T-helper 22 cell (primary cell): ENCODE data around the gene MEIOB.
A peak's percentile ranks its signal among the peaks of the same experiment; 100 is the strongest.

ENCODE experiments used
- DNase-seq: peaks from one replicate; pipeline ENCODE4 v3.0.0-alpha.2; 2020; ENCODE audit warnings: low read depth

Gene MEIOB

DNA sequence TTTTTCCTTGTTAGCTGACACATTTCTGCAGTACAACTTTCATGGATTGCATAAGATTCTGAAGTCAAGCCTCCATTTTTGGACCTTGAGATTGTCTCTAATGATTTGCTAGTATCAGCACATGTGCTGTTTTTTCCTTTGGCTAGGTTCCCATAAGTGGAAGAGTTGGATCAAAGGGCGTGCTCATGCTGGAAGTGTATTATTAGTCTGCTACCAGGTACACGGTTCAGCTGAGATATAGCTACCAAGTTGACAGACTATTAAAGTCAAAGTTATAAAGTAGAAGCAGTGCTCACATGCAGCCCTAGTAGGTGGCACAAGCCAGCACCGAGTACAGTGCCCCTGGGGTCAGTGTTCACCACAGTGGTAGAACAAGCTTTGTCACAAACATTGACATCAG lies 41.8 kb downstream of the MEIOB start:
- DNase-seq, result no peak

DNA sequence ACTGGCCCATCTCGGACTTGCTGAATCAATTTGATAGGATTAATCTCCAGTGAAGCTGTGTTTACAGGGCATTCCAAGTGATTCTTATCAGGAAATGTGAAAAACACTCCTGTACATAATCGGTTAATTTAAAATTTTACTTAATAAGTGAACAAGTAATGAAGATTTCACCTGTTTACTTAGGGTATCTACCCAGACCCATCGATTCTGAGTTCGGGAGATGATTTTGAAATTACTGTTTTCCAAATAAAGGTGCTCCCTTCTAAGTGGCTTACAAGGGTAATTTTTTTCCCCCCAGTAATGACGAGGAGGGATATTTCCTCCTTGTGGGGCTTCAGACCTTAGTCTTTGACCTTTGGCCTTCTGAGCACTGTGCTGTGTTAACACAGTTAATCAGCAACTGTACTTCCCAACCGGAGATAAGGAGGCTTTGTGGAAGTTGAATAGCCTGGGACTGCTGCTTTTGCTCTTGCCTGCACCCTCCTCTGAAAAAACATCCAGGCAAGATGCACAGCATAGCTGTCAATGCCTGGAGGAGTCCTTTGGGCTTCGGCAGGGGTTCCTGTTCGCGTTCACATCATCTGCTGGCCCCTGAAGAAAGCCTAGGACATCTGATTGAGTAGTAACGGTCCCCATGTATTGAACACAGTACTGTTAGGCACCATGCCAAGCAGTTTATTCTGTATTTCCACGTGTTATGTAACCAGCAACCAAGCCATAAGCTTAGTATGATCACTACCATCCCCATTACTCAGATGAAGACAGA lies 43.1 kb downstream of the MEIOB start:
- DNase-seq, result no peak

- DNase-seq, result peak; percentile 79
These were observed 45.0 kb downstream of the MEIOB start, which contains the start of the genes FAHD1 and HAGH for GRCh38 chr16:1826691-1827573. TSS of gene FAHD1 (plus strand) at chr16:1827206. CDS start at chr16:1827239, 33 bp downstream. TSS of gene HAGH (minus strand) at chr16:1826825. CDS start at chr16:1826787, 38 bp downstream.

GRCh38 chr16:1825864-1826690 lies 45.9 kb downstream of the MEIOB start:
- DNase-seq, result peak; percentile 64

DNA sequence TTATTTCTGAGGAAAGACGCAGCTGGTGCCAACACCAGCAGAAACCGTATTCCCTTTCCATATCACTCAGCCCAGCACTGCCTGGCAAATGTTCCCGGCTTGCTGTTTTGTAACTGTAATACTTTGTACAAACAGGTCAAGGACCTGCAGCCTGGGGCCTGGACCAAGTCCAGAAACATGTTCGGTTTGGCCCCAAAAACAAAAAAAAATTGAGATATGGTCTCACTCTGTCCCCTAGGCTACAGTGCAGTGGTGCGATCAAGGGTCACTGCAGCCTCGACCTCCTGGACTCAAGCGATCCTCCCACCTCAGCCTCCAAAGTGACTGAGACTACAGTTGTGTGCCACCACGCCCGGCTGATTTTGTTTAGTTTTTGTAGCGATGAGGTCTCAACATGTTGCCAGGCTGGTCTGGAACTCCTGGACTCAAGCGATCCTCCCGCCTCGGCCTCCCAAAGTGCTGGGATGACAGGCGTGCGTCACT lies 46.5 kb downstream of the MEIOB start:
- DNase-seq, result no peak

GRCh38 chr16:1823821-1824220 lies 48.1 kb downstream of the MEIOB start:
- no peak for DNase-seq

DNA sequence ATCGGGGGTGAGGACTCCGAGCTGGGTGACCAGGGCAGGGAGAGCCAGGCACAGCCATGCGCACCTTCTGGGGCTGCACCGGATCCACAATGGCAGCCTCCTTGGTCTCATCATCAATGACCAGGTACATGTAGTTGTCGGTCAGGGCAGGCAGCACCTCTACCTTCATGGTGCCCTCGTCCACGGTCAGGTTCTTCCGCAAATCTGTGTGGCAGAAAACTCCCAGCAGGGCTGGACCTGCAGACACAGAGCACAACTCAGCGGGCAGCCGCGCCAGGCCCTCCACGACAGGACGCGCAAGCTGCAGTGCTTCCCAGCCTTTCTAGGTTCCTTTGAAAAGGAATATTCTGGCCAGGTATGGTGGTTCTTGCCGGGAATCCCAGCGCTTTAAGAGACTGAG lies 49.2 kb downstream of the MEIOB start:
- no peak for DNase-seq

DNA sequence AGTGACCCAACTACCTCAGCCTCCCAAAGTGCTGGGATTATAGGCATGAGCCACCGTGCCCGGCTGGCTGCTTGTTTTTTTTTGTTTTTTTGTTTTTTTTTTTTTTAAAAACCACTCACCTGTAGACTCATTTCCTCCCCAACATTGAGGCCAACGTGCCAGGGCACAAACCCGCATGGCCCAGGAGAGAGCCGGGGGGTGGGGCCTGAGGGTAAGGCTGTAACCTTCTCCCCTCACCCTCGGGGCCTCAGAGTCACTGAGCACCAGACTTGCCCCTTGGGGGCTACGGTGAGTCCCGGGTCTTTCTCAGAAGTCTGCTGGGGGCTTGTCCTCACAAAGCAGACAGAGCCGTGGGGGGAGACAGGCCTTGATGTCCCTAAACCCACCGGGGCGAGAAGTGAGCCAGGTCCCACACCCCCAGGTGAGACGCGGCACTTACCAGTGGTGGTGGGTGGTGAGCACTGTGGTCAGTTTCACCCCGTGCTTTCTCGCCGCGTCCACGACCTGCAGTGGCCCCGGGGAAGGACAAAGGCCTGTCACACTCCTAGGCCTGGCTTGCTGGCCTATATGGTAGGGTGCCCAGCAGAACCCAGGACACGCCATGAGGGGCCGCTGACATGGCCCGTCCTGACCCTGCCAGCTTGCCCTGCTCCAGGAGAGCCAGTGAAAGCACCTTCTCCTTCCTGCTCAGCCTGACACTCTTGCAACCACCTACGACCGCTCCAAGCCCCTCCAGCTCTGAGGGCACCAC lies 49.9 kb downstream of the MEIOB start:
- no peak for DNase-seq

DNA sequence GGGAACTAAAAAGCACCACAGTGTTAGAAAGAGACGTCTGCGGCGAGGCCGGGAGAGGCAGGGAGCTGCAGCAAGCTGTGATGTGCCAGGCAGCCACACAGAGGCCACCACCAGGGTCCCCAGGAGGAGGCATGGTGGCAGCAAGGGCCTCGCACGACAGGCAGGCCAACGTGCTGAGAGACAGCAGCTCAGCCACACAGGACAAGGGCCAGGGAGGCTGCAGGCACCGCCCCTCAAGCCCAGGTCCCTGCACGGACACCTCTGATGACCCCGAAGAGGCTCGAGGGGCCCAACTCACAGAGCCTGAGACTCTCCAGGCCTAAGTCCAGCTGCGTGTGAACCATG lies 51.0 kb downstream of the MEIOB start:
- DNase-seq, result no peak

DNA sequence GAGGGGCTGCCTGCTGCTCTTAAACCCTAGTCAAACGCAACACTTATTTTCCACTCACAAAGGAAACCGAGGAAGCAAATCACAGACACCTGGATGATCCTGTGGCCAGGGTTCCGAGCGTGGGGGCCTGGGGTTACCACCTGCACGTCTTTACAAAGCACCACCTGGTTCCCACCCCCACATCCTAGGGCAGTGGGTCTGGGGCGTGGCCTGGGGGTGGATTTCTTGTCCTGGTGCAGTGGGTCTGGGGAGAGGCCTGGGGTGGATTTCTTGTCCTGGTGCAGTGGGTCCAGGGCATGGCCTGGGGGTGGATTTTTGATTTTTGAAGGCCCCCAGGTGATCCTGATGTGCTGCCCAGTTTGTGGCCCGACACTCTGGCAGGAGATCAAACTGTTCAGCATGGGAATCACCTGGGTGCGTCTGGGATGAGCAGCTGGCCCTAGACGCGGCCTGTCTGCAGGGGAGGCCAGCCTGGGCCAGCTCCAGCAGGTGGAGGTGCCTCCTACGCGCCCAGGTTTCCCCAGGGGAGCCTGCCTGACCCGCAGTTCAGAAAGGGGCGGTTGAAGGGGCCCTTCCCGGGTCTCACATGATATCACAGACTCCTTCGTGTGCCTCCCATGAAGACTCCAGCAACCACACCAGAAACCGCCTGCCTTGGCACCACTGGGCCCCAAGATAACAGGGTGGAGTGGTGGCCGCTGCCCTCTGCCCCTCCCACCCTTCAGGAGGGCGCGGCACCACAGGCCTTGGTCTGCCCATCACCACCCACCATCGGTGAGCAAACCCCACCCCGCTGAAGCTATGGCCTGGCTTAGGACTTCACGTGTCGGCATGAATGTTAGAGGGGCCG lies 51.6 kb downstream of the MEIOB start:
- DNase-seq, result no peak

GRCh38 chr16:1819611-1820010 lies 52.4 kb downstream of the MEIOB start:
- no peak for DNase-seq

- no peak for DNase-seq
These were observed 53.0 kb downstream of the MEIOB start for GRCh38 chr16:1818873-1819525.

GRCh38 chr16:1818204-1818872 lies 53.6 kb downstream of the MEIOB start:
- DNase-seq, result no peak

DNA sequence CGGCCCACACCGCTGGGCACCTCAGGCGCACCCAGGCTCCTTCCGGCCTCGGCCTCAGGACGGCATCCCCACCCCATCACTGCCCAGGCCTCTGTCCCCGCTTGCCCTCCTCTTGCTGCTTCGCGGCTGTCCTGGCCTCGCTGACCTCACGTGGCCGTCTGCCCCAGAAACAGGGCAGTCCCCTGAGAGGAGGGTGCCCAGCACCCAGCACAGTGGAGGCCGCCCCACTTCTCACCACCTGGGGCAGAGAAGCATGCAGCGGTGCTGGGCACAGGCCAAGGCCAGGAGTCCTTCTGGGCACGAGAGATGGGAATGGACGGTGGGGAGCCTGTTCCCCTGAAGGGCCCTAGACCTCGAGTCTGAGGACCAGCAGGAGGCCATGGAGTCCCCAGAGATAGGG lies 54.2 kb downstream of the MEIOB start:
- no peak for DNase-seq

GRCh38 chr16:1817276-1817589 lies 54.7 kb downstream of the MEIOB start:
- DNase-seq, result no peak

DNA sequence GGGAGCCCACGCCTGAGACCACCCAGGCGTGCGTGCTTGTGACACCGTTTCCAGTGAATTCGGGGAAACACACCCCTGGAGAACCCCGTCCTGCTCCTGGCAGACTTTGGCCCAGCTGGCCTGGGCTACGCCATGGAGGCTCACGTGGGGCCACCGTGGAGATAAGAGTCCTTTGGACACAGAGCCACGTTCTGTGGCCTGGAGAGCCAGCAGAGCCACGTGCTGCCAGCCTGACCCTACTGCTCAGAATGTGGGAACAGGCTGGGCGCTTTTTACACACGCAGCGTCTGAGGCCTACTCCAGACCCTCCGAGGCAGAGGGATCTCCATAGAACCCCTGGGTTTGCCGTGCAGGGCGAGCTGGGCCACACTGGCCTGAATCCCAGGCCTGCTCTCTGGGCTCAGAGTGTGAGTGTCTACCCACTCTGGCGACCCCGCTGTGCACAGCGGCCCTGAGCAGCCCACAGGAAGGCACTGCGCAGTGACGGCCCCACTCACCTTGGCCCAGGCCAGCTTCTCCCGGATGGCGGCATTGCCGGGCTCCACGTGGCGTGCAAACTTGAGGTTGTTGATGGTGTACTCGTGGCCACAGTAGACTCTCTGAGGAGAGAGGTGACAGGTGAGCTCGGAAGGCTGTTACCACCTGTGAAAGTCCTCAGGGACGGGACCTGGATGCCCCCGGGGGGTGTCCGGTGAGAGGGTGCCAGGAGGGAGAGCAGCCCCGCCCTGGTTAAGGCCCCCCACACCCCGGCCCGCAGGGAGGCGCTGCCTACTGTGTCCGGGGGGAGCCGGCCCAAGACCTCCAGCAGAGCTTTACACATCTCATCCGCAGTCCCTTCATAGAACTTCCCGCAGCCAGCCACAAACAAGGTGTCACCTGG lies 55.3 kb downstream of the MEIOB start:
- DNase-seq, result no peak

- DNase-seq, result no peak
These were observed 56.5 kb downstream of the MEIOB start for GRCh38 chr16:1815461-1815860.

DNA sequence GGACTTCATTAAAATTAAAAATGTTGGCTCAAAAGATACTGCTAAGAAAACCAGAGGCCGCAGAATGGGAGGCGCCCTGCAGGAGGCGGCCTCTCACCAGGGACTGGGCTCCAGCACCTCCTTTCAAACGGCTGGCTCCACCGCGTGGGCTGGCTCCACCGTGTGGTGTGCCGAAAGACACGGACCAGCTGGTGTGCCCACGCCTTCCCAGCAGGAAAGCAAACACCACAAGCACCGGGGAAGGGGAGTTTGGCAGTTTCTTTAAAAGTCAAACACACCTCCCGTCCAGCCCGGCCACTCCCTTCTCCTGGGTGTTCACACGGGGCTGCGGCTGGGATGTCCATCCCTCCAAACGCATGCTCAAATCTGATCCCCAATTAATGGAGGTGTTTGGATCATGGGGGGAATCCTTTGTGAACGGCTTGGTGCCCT lies 59.2 kb downstream of the MEIOB start:
- no peak for DNase-seq

- DNase-seq, result no peak
These were observed 61.4 kb downstream of the MEIOB start for GRCh38 chr16:1810536-1810935.
